Activated T-helper 2 cell treated with anti-CD3 and anti-CD28 coated beads, Interferon-gamma antibody, Interleukin-2, Interleukin-4, amounts not matched to agents 10 μg/mL and 5 μg/mL and 100 μg/mL, durations not matched to agents 14 hours and 24 hours and 36 hours (primary cell): ENCODE results near the gene GAL. TPM values are rescaled to one million over a fixed set of nuclear protein-coding genes. Genes with fewer than 3 reads are reported as not detected.

Source experiments
- DNase-seq: peaks from one replicate; pipeline ENCODE4 v3.0.0; 2021; ENCODE audit warnings: low spot score
- H3K27ac Mint-ChIP-seq: one replicate; pipeline ENCODE4 v1.8.0; 2021; ENCODE audit warnings: mixed read lengths
- H3K27me3 Mint-ChIP-seq: one replicate; pipeline ENCODE4 v1.8.0; 2021; ENCODE audit warnings: low read depth, mixed read lengths
- H3K36me3 Mint-ChIP-seq: one replicate; pipeline ENCODE4 v1.8.0; 2021; ENCODE audit warnings: low read depth, mixed read lengths
- H3K4me1 Mint-ChIP-seq: one replicate; pipeline ENCODE4 v1.8.0; 2021; ENCODE audit warnings: low read depth, mixed read lengths
- H3K4me3 Mint-ChIP-seq: one replicate; pipeline ENCODE4 v1.8.0; 2021; ENCODE audit warnings: low read depth, mild to moderate bottlenecking, moderate library complexity, mixed read lengths
- H3K9me3 Mint-ChIP-seq: one replicate; pipeline ENCODE4 v1.8.0; 2021; ENCODE audit warnings: mixed read lengths
- intact Hi-C: fragments of 100-400 bp; cut with micrococcal nuclease; formaldehyde crosslinking; loops from one replicate; pipeline ENCODE4 v1.15.1; 2023
- total RNA-seq: library from RNA; stranded (reverse); gene quantifications from 2 replicates; pipeline ENCODE4 v1.2.3, GENCODE V29; 2022

Gene GAL
- total RNA-seq, 1 donor from 2014 or later, result 0.84 TPM

- Mint-ChIP-seq H3K27me3 (peaks cover 2% of the 10 kb centered on the region), H3K36me3 (no peaks in the 10 kb centered on the region), H3K9me3 (no peaks in the 10 kb centered on the region), H3K27ac (no peak overlapping the region), H3K4me3 (no peak overlapping the region), H3K4me1 (no peaks in the 10 kb centered on the region)
- DNase-seq, result no peak
- intact Hi-C loops, result no loop called here
These were observed 9.9 kb upstream of the GAL start for GRCh38 chr11:68674461-68674860.

- Mint-ChIP-seq H3K4me1 (peaks cover 2% of the 10 kb centered on the region), H3K36me3 (no peaks in the 10 kb centered on the region), H3K27me3 (peaks cover 8% of the 10 kb centered on the region), H3K4me3 (no peak overlapping the region), H3K27ac (no peak overlapping the region), H3K9me3 (no peaks in the 10 kb centered on the region)
- DNase-seq, result no peak
- intact Hi-C loops, result no loop called here
These were observed 6.9 kb upstream of the GAL start for GRCh38 chr11:68677432-68677831.

- no peak for DNase-seq
- Mint-ChIP-seq H3K4me3 (no peak overlapping the region), H3K27me3 (peaks cover 14% of the 10 kb centered on the region), H3K9me3 (no peaks in the 10 kb centered on the region), H3K4me1 (peaks cover 2% of the 10 kb centered on the region), H3K27ac (no peak overlapping the region), H3K36me3 (no peaks in the 10 kb centered on the region)
- intact Hi-C loops, result no loop called here
These were observed 6.3 kb upstream of the GAL start for GRCh38 chr11:68678031-68678441.

GRCh38 chr11:68680541-68681231, 3.7 kb upstream of the GAL start:
- Mint-ChIP-seq H3K4me1 (peaks cover 2% of the 10 kb centered on the region), H3K4me3 (no peak overlapping the region), H3K27ac (no peak overlapping the region), H3K9me3 (no peaks in the 10 kb centered on the region), H3K27me3 (peaks cover 28% of the 10 kb centered on the region), H3K36me3 (no peaks in the 10 kb centered on the region)
- no peak for DNase-seq
- intact Hi-C loops, result no loop called here

GRCh38 chr11:68682531-68682961, 1.8 kb upstream of the GAL start:
- no peak for DNase-seq
- intact Hi-C loops, result no loop called here
- no peak overlapping the region for H3K4me3 Mint-ChIP-seq

GRCh38 chr11:68683121-68683520, 1.2 kb upstream of the GAL start:
- no peak overlapping the region for H3K4me3 Mint-ChIP-seq
- intact Hi-C loops, result no loop called here
- H3K36me3 Mint-ChIP-seq, result no peaks in the 10 kb centered on the region
- no peaks in the 10 kb centered on the region for H3K9me3 Mint-ChIP-seq
- no peak for DNase-seq
- H3K27ac Mint-ChIP-seq, result no peak overlapping the region
- peaks cover 51% of the 10 kb centered on the region for H3K27me3 Mint-ChIP-seq
- H3K4me1 Mint-ChIP-seq, result peaks cover 2% of the 10 kb centered on the region

More at GRCh38 chr11:68682531-68682961, 1.8 kb upstream of the GAL start:
- Mint-ChIP-seq H3K36me3 (no peaks in the 10 kb centered on the region), H3K9me3 (no peaks in the 10 kb centered on the region), H3K27me3 (peaks cover 46% of the 10 kb centered on the region), H3K4me1 (peaks cover 2% of the 10 kb centered on the region), H3K27ac (no peak overlapping the region)

GRCh38 chr11:68683536-68684384, 584 bp upstream of the GAL start:
- intact Hi-C loops, result no loop called here
- H3K27me3 Mint-ChIP-seq, result peaks cover 54% of the 10 kb centered on the region
- no peak for DNase-seq
- peaks cover 2% of the 10 kb centered on the region for H3K4me1 Mint-ChIP-seq
- H3K4me3 Mint-ChIP-seq, result no peak overlapping the region
- no peak overlapping the region for H3K27ac Mint-ChIP-seq
- H3K36me3 Mint-ChIP-seq, result no peaks in the 10 kb centered on the region
- no peaks in the 10 kb centered on the region for H3K9me3 Mint-ChIP-seq

GRCh38 chr11:68685656-68686380, 1.5 kb downstream of the GAL start:
- no peaks in the 10 kb centered on the region for H3K36me3 Mint-ChIP-seq
- no peaks in the 10 kb centered on the region for H3K9me3 Mint-ChIP-seq
- no peak for DNase-seq
- H3K4me3 Mint-ChIP-seq, result no peak overlapping the region
- H3K27me3 Mint-ChIP-seq, result peaks cover 71% of the 10 kb centered on the region
- H3K27ac Mint-ChIP-seq, result no peak overlapping the region
- intact Hi-C loops, result no loop called here
- peaks cover 14% of the 10 kb centered on the region for H3K4me1 Mint-ChIP-seq

- no peaks in the 10 kb centered on the region for H3K9me3 Mint-ChIP-seq
- intact Hi-C loops, result no loop called here
- DNase-seq, result no peak
- H3K4me3 Mint-ChIP-seq, result no peak overlapping the region
- H3K27me3 Mint-ChIP-seq, result peaks cover 77% of the 10 kb centered on the region
- no peak overlapping the region for H3K27ac Mint-ChIP-seq
- peaks cover 20% of the 10 kb centered on the region for H3K4me1 Mint-ChIP-seq
- H3K36me3 Mint-ChIP-seq, result no peaks in the 10 kb centered on the region
These were observed 2.1 kb downstream of the GAL start for GRCh38 chr11:68686486-68686885.

GRCh38 chr11:68687311-68687710, 3.0 kb downstream of the GAL start:
- Mint-ChIP-seq H3K27ac (no peak overlapping the region), H3K9me3 (no peaks in the 10 kb centered on the region), H3K4me3 (no peak overlapping the region), H3K27me3 (peaks cover 70% of the 10 kb centered on the region), H3K36me3 (no peaks in the 10 kb centered on the region), H3K4me1 (peaks cover 18% of the 10 kb centered on the region)
- DNase-seq, result no peak
- intact Hi-C loops, result no loop called here

- H3K27ac Mint-ChIP-seq, result no peak overlapping the region
- H3K27me3 Mint-ChIP-seq, result peaks cover 64% of the 10 kb centered on the region
- DNase-seq, result no peak
- H3K9me3 Mint-ChIP-seq, result no peaks in the 10 kb centered on the region
- no peaks in the 10 kb centered on the region for H3K36me3 Mint-ChIP-seq
- H3K4me1 Mint-ChIP-seq, result peaks cover 18% of the 10 kb centered on the region
- intact Hi-C loops, result no loop called here
- H3K4me3 Mint-ChIP-seq, result no peak overlapping the region
These were observed 3.6 kb downstream of the GAL start for GRCh38 chr11:68687986-68688385.

GRCh38 chr11:68688881-68689280, 4.5 kb downstream of the GAL start:
- no peaks in the 10 kb centered on the region for H3K36me3 Mint-ChIP-seq
- no peak overlapping the region for H3K27ac Mint-ChIP-seq
- intact Hi-C loops, result no loop called here
- H3K27me3 Mint-ChIP-seq, result peaks cover 56% of the 10 kb centered on the region
- no peak for DNase-seq
- H3K9me3 Mint-ChIP-seq, result no peaks in the 10 kb centered on the region
- H3K4me3 Mint-ChIP-seq, result no peak overlapping the region
- H3K4me1 Mint-ChIP-seq, result peaks cover 18% of the 10 kb centered on the region
